Lower leg skin (tissue), 3 donors: Measurements from ENCODE around the gene ITGB3.

Experiments used
- CTCF ChIP-seq, 3 donors: fragments of 450-650 bp; IDR thresholded peaks; one replicate each; pipeline ENCODE4 v1.5.1; 2016; ENCODE audit warnings: antibody characterized with exemption in 3 of 3, mild to moderate bottlenecking in 3 of 3, moderate library complexity in 2 of 3
- POLR2A ChIP-seq, 2 donors: fragments of 450-650 bp; IDR thresholded peaks; one replicate each; pipeline ENCODE4 v1.6.1; 2016 to 2017; ENCODE audit warnings: antibody characterized with exemption in 2 of 2, mild to moderate bottlenecking in 1 of 2, moderate library complexity in 1 of 2

GRCh38 chr17:47295037-47295873 lies 41.6 kb downstream of the ITGB3 start:
- TF ChIP-seq POLR2A (IDR thresholded peaks at IDR 0.05) (no peak), CTCF (IDR thresholded peaks at IDR 0.05) (no peak)
